GM12801 (cell line): ENCODE data around the gene TMEM178B.

Experiments
- CTCF ChIP-seq: IDR thresholded peaks from one replicate; pipeline ENCODE4 v1.5.1; 2011; ENCODE audit warnings: control low read depth; ENCODE audit not compliant: insufficient read length; ENCODE audit errors: extremely low read depth

TMEM178B gene

DNA sequence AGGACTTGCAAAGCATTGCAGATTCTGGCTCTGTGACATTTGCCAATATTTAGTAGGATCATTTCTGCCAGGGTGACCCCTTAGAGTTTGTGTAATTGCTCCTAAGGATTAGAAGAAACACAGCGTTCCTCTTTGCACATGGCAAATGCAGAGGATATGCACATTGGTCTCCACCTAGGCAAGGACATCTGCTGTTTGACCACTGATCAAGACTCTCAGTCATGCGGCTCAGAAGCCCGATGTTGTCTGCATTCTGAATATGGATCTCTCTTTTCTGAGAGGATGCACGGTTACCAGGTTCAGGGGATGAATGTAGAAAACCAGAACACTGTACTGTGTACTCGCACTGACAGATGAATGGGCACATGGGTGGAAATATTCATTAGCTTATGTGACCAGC, 296.8 kb downstream of the TMEM178B start:
- TF ChIP-seq CTCF, result no peak

DNA sequence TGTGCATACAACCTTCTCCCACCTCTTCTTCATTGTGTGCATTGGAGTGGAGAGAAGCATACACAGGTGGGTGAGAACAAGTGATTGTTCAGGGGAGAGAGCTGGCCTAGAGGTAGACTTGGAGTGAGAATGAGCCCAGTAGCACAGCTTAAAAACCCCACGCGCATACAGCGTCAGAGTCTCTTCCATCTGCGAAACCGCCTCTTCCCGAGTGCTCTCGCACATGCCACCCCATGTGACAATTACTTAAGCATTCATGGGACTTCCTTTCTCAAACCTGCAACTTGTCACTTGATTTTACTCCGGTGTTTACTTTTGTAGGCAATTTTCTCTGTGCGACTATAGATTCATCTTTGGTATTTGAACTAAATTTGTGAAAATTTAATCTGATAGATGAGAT, 300.6 kb downstream of the TMEM178B start:
- TF ChIP-seq CTCF, result no peak

GRCh38 chr7:141375442-141375841, 301.6 kb downstream of the TMEM178B start:
- no peak for TF ChIP-seq CTCF

- TF ChIP-seq CTCF, result no peak
These were observed 304.0 kb downstream of the TMEM178B start for GRCh38 chr7:141377906-141378305.

DNA sequence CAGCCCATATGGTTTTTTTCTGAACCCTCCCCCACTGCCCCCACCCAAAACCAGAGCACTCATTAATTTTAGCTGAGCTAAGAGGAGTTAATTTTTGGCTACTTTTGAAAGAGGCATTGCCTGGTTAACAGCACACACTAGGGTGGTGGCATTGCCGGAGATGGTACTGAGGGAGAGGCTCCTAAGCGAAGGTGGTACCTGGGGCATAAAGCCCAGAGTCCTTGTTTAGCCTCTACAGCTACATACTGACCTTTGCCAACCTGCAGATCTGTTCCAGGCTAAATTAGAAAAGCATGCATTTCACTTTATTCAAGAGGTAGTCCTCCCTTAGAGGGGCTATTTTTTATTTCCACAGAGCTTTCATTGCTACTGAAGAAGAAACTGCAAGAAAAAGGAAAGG, 304.5 kb downstream of the TMEM178B start:
- TF ChIP-seq CTCF, result no peak

- TF ChIP-seq CTCF, result no peak
These were observed 308.0 kb downstream of the TMEM178B start for GRCh38 chr7:141381794-141382427.

DNA sequence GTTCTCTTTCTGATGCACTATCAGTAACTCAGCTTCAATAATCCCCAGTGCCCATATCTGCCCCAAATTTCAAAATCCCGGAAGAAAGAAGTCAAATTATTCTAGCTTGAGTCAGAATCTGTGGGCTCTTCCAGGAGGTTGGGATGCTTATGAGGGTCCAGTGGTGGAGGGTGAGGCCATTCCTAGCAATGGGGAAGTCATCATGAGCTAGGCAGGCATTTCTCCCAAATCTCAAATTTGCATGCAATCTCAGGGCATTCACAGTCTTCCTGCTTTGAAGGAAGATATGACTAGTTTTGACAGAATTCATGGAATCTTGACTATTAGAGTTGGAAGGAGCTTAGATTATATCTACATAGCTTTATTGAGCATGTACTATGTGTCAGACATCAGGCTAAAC, 313.0 kb downstream of the TMEM178B start:
- no peak for TF ChIP-seq CTCF
